ENCODE results near the gene SNX8. TPM values are rescaled to one million over a fixed set of nuclear protein-coding genes. Genes with fewer than 3 reads are reported as not detected.

SNX8 gene
- total and polyA plus RNA-seq, 2 of the 4 experiments (the other 2 are of a cell fraction), result 7.7 to 55.9 TPM

- Histone ChIP-seq H4K20me1 (ENCODE audit: insufficient read depth, low read length) (peaks cover 3% of the 10 kb centered on the region), H4K91ac (ENCODE audit: insufficient read depth, low read depth, low read length) (no peak overlapping the region), H3K9me3 (ENCODE audit: control insufficient read depth, insufficient read depth, low read length) (no peaks in the 10 kb centered on the region), H3K27ac (ENCODE audit: insufficient read depth, low read length) (no peak overlapping the region), H3K56ac (ENCODE audit: extremely low read depth, insufficient read depth, low read length) (no peak overlapping the region), H2AK5ac (ENCODE audit: low read depth, low read length) (no peak overlapping the region), H3K79me1 (ENCODE audit: low read depth in 1 of 2, low read length in 2 of 2) (peaks cover 6 to 23% of the 10 kb centered on the region in 2 experiments), H4K5ac (ENCODE audit: low read depth, low read length) (no peak overlapping the region), H3K9ac (ENCODE audit: low read depth, low read length) (no peak overlapping the region), H3K27me3 (ENCODE audit: control insufficient read depth, insufficient read depth, low read length) (no peaks in the 10 kb centered on the region), H3K4ac (ENCODE audit: low read depth, low read length) (no peak overlapping the region), H2BK20ac (ENCODE audit: low read depth, low read length) (no peak overlapping the region), H3K4me1 (ENCODE audit: control insufficient read depth, insufficient read depth, low read length) (peaks cover 2% of the 10 kb centered on the region; the same call in 1 of the 2 replicates), H3K18ac (ENCODE audit: low read depth, low read length) (no peak overlapping the region), H2BK120ac (ENCODE audit: low read depth, low read length) (no peak overlapping the region), H4K8ac (ENCODE audit: low read depth in 2 of 2, low read length in 2 of 2) (no peak overlapping the region), H3K9me1 (ENCODE audit: insufficient read depth, low read length) (no peaks in the 10 kb centered on the region), H2BK15ac (ENCODE audit: low read depth, low read length) (no peak overlapping the region), H3K23ac (ENCODE audit: low read depth, low read length) (no peak overlapping the region), H2BK5ac (ENCODE audit: low read depth, low read length, poor library complexity, severe bottlenecking) (no peak overlapping the region), H3K36me3 (ENCODE audit: control insufficient read depth, insufficient read depth, low read length) (peaks cover 19% of the 10 kb centered on the region), H3K4me3 (ENCODE audit: insufficient read depth, low read depth, low read length) (no peak overlapping the region), H3K4me2 (ENCODE audit: low read depth, low read length) (no peak overlapping the region), H2AFZ (replicated peaks; ENCODE audit: low read length, poor library complexity) (no peak overlapping the region), H2AK9ac (replicated peaks; ENCODE audit: low read depth, low read length, poor library complexity) (no peak overlapping the region), H3K14ac (replicated peaks; ENCODE audit: low read depth, low read length) (no peak overlapping the region)
- no peak for TF ChIP-seq POLR2A (IDR thresholded peaks at IDR 0.05; ENCODE audit: low read depth, low read length)
- no peak for TF ChIP-seq BHLHE40 (IDR thresholded peaks at IDR 0.05; ENCODE audit: low read depth, low read length)
- TF ChIP-seq ELK1 (IDR thresholded peaks at IDR 0.05; ENCODE audit: borderline replicate concordance, low read depth, low read length), result no peak
- no peak for TF ChIP-seq FOS (IDR thresholded peaks at IDR 0.05; ENCODE audit: low read depth, low read length)
- TF ChIP-seq MXI1 (IDR thresholded peaks at IDR 0.05; ENCODE audit: borderline replicate concordance, low read depth, low read length), result no peak
- no peak for TF ChIP-seq RFX5 (IDR thresholded peaks at IDR 0.05; ENCODE audit: low read depth, low read length)
- no peak for TF ChIP-seq RAD21 (IDR thresholded peaks at IDR 0.05; ENCODE audit: low read length)
- TF ChIP-seq MAFK (IDR thresholded peaks at IDR 0.05; ENCODE audit: low read depth, low read length), result no peak
- TF ChIP-seq CEBPB (IDR thresholded peaks at IDR 0.05; ENCODE audit: low read depth, low read length), result no peak
- no peak for TF ChIP-seq SMC3 (IDR thresholded peaks at IDR 0.05; ENCODE audit: low read depth, low read length)
- no peak for TF ChIP-seq CHD1 (IDR thresholded peaks at IDR 0.05; ENCODE audit: low read depth, low read length)
- no peak for TF ChIP-seq RCOR1 (IDR thresholded peaks at IDR 0.05; ENCODE audit: insufficient replicate concordance, low read length)
- no peak for TF ChIP-seq MAZ (IDR thresholded peaks at IDR 0.05; ENCODE audit: borderline replicate concordance, low read depth, low read length)
- TF ChIP-seq USF2 (IDR thresholded peaks at IDR 0.05; ENCODE audit: low read depth, low read length), result no peak
- no peak for TF ChIP-seq NFE2L2 (IDR thresholded peaks at IDR 0.05; ENCODE audit: low read depth, low read length)
- TF ChIP-seq CTCF (conservative IDR thresholded peaks at IDR 0.05; ENCODE audit: low read depth, low read length), result no peak
- ATAC-seq (ENCODE audit: low read depth) (no peak), DNase-seq (no peak)
- ChIA-PET CTCF (no interaction called here), POLR2A (ENCODE audit: unreplicated experiment) (no interaction called here)
- in situ Hi-C loops (cut with MboI; ENCODE audit: low sequenced_read_pairs), result no loop called here
- dilution Hi-C loops (cut with HindIII; ENCODE audit: low sequenced_read_pairs, unreplicated experiment), result no loop called here
- WGBS, 2 experiments (ENCODE audit: extremely low coverage in 2 of 2, insufficient read length in 1 of 2), result 95% methylated on average over 7 of the region's 18 CpGs; no CpG with 5 or more reads in 1 of the 2 experiments
- no TSS peak for BruUV-seq (replicated peaks)
- intact Hi-C loops (cut with micrococcal nuclease), result no loop called here
These were observed 39.1 kb downstream of the SNX8 start for GRCh38 chr7:2275101-2275500.

All from IMR-90 (cell line).